Testis (tissue), 2 donors: ENCODE results near the gene TAF1.

Source experiments
- CTCF ChIP-seq, 3 experiments: fragments of 450-650 bp in 2 of 3; fragments of 200-600 bp in 1 of 3; sonication (generic) in 1 of 3; IDR thresholded peaks; one replicate each; pipeline ENCODE4 v1.5.1; 2016 to 2019; ENCODE audit warnings: antibody characterized with exemption in 3 of 3, mild to moderate bottlenecking in 2 of 3, moderate library complexity in 1 of 3
- POLR2A ChIP-seq: fragments of 450-650 bp; IDR thresholded peaks from one replicate; pipeline ENCODE4 v1.6.1; 2017; ENCODE audit warnings: antibody characterized with exemption, mild to moderate bottlenecking, moderate library complexity

DNA sequence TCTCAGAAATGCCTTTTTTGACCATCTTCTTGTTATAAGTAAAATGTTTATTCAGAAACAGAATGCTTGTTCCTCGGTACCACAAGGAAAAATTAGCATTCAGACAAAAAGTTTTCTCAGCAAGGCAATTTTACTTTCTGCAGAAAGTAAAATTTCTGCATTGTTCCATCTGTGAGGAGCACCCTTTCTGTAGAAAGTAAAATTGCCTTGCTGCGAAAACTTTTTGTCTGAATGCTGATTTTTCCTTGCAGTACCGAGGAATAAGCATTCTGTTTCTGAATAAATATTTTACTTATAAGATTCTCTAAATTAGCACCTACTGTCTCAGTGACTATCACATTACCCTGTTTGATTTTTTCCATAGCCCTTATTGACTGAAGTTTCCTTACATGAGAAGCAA is 39.8 kb upstream of the TAF1 start:
- TF ChIP-seq POLR2A (no peak), CTCF (IDR thresholded peaks at IDR 0.05) (no peak)
